Right lobe of liver (tissue), 6 donors: ENCODE results near the gene SELENOP. TPM values are rescaled to one million over a fixed set of nuclear protein-coding genes. Genes with fewer than 3 reads are reported as not detected.
"Not testable (repeated sequence)": the region's sequence is repeated elsewhere in the genome, so short reads cannot be mapped to it uniquely, and the experiment has no call there.

Experiments
- ATAC-seq, 4 donors: fragments of 200-7000 bp; cut with Tn5 transposase; one replicate each; pipeline ENCODE4 v1.9.1; 2020; ENCODE audit warnings: mild to moderate bottlenecking in 4 of 4, moderate library complexity in 4 of 4
- DNase-seq, 3 donors: peaks; one replicate each; pipeline ENCODE4 v3.0.0-alpha.2; 2020
- H3K27ac ChIP-seq, 3 donors: fragments of 200-600 bp; one replicate each; pipeline ENCODE4 v1.8.0; 2022
- H3K27me3 ChIP-seq, 2 donors: fragments of 200-600 bp; one replicate each; pipeline ENCODE4 v1.8.0; 2022
- H3K36me3 ChIP-seq, 4 donors: fragments of 200-600 bp; sonication (generic) in 1 of 4; one replicate each; pipeline versions ENCODE4 v1.5.1 to v1.8.0; 2017 to 2022; ENCODE audit warnings: control low read depth in 1 of 4
- H3K4me1 ChIP-seq, 4 donors: fragments of 200-600 bp; sonication (generic) in 1 of 4; one replicate each; pipeline versions ENCODE4 v1.5.1 to v1.8.0; 2017 to 2022; ENCODE audit warnings: control low read depth in 1 of 4
- H3K4me3 ChIP-seq, 3 donors: fragments of 200-600 bp; one replicate each; pipeline ENCODE4 v1.8.0; 2022
- H3K9me3 ChIP-seq, 4 donors: fragments of 200-600 bp; sonication (generic) in 1 of 4; one replicate each; pipeline versions ENCODE4 v1.5.1 to v1.8.0; 2017 to 2022; ENCODE audit warnings: control low read depth in 1 of 4
- CTCF ChIP-seq, 4 donors: fragments of 200-600 bp in 3 of 4; fragments of 450-650 bp in 1 of 4; IDR thresholded peaks; one replicate each; pipeline versions ENCODE4 v1.5.1 to v1.8.0; 2016 to 2022; ENCODE audit warnings: antibody characterized with exemption in 4 of 4, mild to moderate bottlenecking in 2 of 4
- POLR2A ChIP-seq: fragments of 450-650 bp; IDR thresholded peaks from one replicate; pipeline ENCODE4 v1.6.1; 2017; ENCODE audit warnings: antibody characterized with exemption, mild to moderate bottlenecking
- WGBS: methylation state at CpG from one replicate; pipeline ENCODE4 v1.1.6; 2018; ENCODE audit warnings: low coverage, low lambda C conversion rate; ENCODE audit not compliant: insufficient coverage; ENCODE audit errors: missing lambda C conversion rate; 5-methylcytosine and 5-hydroxymethylcytosine counted together
- intact Hi-C, 2 donors: fragments of 100-400 bp; cut with DNase I; formaldehyde crosslinking; loops; one replicate each; pipeline versions ENCODE4 v1.11.2 to v1.14.1; 2022
- total RNA-seq, 6 experiments: library from RNA; depleted of rRNA in 2 of 6; stranded (reverse); fragments of >200 nt in 2 of 6; fragmentation: NEBNext Ultra II Directional in 3 of 6; extraction: Animal tissue kit (Norgen Biotek cat#: 25700) in 3 of 6; gene quantifications; one replicate each; pipeline versions ENCODE4 v1.1.0 to v1.2.4, GENCODE V29; 2016 to 2023
- donor health status: DM: no; HTN: yes; CAD: no.
- donor health status: DM: no; HTN: no; CAD: no.
- donor health status: DM: no; HTN: no; CAD: no.
- donor health status: DM: no; HTN: yes; CAD: no.
- donor health status: DM: no; HTN: yes; CAD: no.

The SELENOP gene
- total RNA-seq, 6 experiments from 2014 or later = 1,892 to 2,891 (median 2,149) TPM

GRCh38 chr5:42824347-42824976 is 12.8 kb upstream of the SELENOP start:
- ATAC-seq = peak; percentile 63 to 80 (median 70)
- intact Hi-C loops = no loop called here
- Histone ChIP-seq H3K36me3 (no peaks in the 10 kb centered on the region), H3K9me3 (no peaks in the 10 kb centered on the region), H3K27ac (peak overlapping the region in 2 of 3 donors; percentile 59 to 66), H3K4me1 (peaks cover 0 to 62% (median 6%) of the 10 kb centered on the region in 4 donors), H3K4me3 (peak overlapping the region; percentile 6 to 45 (median 13)), H3K27me3 (no peaks in the 10 kb centered on the region)
- no peak for DNase-seq
- 19% methylated on average over 7 of the region's 7 CpGs for WGBS
- TF ChIP-seq POLR2A (no peak), CTCF (IDR thresholded peaks at IDR 0.05) (no peak)

- TF ChIP-seq POLR2A (no peak), CTCF (IDR thresholded peaks at IDR 0.05) (no peak)
- Histone ChIP-seq H3K4me1 (peaks cover 0 to 69% (median 9%) of the 10 kb centered on the region in 4 donors), H3K27ac (peak overlapping the region in 2 of 3 donors; percentile 24 to 66), H3K36me3 (no peaks in the 10 kb centered on the region), H3K9me3 (no peaks in the 10 kb centered on the region), H3K27me3 (no peaks in the 10 kb centered on the region), H3K4me3 (no peak overlapping the region)
- DNase-seq (no peak), ATAC-seq (peak in 2 of 4 donors; percentile 32 to 44)
- intact Hi-C loops = no loop called here
- WGBS = 45% methylated on average over 2 of the region's 2 CpGs
Measured at GRCh38 chr5:42822548-42822947, 10.9 kb upstream of the SELENOP start.

- Histone ChIP-seq H3K4me1 (peaks cover 0 to 59% (median 12%) of the 10 kb centered on the region in 4 donors), H3K36me3 (no peaks in the 10 kb centered on the region), H3K27me3 (no peaks in the 10 kb centered on the region), H3K27ac (peak overlapping the region; percentile 1 to 80 (median 64)), H3K9me3 (no peaks in the 10 kb centered on the region), H3K4me3 (peak overlapping the region; percentile 7 to 34 (median 19))
- TF ChIP-seq POLR2A (no peak), CTCF (IDR thresholded peaks at IDR 0.05) (no peak)
- ATAC-seq (peak in 3 of 4 donors; percentile 21 to 36 (median 23)), DNase-seq (no peak)
- 44% methylated on average over 2 of the region's 2 CpGs for WGBS
- intact Hi-C loops = no loop called here
Measured at GRCh38 chr5:42819745-42820144, 8.1 kb upstream of the SELENOP start.

GRCh38 chr5:42816546-42816945 is 4.9 kb upstream of the SELENOP start:
- 27% methylated on average over 2 of the region's 2 CpGs for WGBS
- H3K36me3 ChIP-seq, H3K27me3 ChIP-seq, intact Hi-C loops, H3K9me3 ChIP-seq, H3K4me3 ChIP-seq, ATAC-seq: not testable (repeated sequence)
- peak in 1 of 3 donors; percentile 45 for DNase-seq
- peak overlapping the region in 1 of 3 donors; percentile 43 for H3K27ac ChIP-seq
- peaks cover 0 to 47% (median 12%) of the 10 kb centered on the region in 4 donors for H3K4me1 ChIP-seq

- intact Hi-C loops = no loop called here
- no peak for TF ChIP-seq CTCF (IDR thresholded peaks at IDR 0.05)
- TF ChIP-seq POLR2A = no peak
- peak; percentile 62 to 71 (median 65) for DNase-seq
- H3K4me3 ChIP-seq = peak overlapping the region in 1 of 3 donors; percentile 17
- H3K27ac ChIP-seq = peak overlapping the region; percentile 79 to 86 (median 81)
- 45% methylated on average over 12 of the region's 19 CpGs for WGBS
- H3K9me3 ChIP-seq = no peaks in the 10 kb centered on the region
- H3K36me3 ChIP-seq = peaks cover 0 to 8% (median 0%) of the 10 kb centered on the region in 4 donors
- peaks cover 0 to 25% (median 8%) of the 10 kb centered on the region in 4 donors for H3K4me1 ChIP-seq
- ATAC-seq = peak; percentile 37 to 63 (median 50)
- no peaks in the 10 kb centered on the region for H3K27me3 ChIP-seq
Measured at GRCh38 chr5:42813533-42813932, 1.8 kb upstream of the SELENOP start.
